ENCODE measurements around the gene EMC10.

Gene EMC10

DNA sequence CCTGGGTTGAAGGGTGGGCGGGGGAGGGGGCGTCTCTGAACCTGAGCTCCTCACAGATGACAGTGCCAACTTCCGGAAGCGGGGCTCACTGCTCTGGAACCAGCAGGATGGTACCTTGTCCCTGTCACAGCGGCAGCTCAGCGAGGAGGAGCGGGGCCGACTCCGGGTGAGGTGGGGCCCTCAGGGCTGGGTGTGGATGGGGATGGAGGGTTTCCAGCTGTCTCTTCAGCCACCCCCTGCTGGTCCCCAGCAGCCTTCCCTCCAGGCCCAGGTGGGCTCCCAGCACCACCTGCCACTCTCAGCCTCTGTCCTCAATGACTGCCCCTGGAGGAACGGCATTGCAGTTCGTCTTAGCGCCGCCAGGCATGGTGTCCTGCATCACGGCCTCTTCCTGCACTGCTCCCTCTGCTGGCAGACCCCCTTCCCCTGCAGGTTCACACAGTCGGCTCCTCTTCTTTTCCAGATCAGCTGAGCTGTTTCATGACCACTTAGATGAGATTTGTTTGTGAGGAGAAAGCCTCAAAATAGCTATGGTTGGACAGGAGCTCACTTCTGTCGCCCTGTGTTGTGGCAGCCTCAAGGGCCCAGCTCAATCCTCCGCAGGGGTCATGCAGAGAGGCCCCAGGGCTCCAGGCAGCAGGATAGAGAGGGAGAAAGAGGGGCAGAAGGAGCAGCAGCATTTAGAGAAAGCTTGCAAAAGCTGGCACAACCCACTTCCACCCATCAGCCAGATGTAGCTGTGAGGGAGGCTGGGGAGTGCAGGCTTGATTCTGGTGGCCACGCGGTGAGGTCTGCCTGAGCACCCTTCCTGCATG lies 2.8 kb downstream of the EMC10 start:
- DNase-seq (ENCODE audit: low spot score) = no peak

- no peak for DNase-seq (ENCODE audit: low spot score)
Observed at GRCh38 chr19:50479761-50480251, 3.5 kb downstream of the EMC10 start.

DNA sequence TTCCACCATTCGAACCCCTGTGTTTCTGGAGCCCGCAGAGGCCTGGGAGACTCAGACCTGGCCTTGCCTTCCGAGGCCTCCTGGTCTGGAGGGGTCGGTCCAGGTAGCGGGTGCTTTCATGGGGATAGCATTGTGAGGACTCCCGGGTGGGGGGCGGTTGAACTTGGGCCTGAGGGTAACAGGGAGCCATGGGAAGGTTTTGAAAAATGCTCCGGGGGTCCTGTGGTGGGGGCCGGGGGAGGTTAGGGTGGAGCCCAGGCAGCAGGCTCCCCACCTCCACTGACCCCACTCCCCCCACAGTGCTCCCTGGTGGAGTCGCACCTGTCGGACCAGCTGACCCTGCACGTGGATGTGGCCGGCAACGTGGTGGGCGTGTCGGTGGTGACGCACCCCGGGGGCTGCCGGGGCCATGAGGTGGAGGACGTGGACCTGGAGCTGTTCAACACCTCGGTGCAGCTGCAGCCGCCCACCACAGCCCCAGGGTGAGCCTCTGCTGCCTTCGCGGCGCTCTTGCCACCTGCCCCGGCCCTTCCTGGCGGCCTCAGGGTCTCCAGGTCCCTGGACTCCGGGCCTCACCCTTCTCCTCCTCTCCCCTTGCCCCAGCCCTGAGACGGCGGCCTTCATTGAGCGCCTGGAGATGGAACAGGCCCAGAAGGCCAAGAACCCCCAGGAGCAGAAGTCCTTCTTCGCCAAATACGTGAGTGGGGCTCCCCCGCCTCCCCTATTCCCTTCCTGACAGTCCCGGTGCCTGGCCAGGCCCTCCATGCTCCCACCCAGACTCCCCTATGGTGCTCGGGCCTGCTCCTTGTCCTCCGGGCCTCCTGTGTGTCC lies 4.2 kb downstream of the EMC10 start:
- DNase-seq (ENCODE audit: low spot score) = no peak

GRCh38 chr19:50481351-50482149 lies 5.2 kb downstream of the EMC10 start:
- DNase-seq (ENCODE audit: low spot score) = no peak

DNA sequence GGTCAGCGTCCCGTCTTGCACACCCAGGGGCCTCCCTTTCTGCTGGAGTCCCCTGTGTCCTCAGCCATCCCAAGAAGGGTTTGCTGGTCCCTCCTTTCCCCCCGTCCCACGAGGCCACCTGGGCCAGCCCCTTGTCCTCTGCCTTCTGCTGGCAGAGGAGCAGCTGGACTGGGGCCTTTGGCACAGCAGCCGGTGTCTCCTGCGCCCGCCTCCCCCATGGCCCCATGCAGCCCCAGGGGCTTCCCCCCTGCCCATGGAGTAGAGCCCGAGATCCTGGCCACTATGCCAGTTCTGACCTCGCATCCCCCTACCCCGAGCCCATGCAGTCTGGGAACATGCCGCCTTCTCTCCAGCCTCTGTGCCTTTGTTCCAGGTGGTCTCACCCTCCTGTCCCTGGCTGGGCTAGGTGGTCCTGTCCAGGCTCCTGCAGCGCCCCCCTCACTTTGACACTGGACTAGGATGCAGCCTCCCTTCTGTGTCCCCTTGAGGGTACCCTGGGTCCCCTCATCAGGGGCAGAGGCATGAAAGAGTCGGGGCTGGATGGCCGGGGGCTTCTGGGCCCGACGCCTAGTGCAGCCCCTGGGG lies 6.1 kb downstream of the EMC10 start:
- no peak for DNase-seq (ENCODE audit: low spot score)

GRCh38 chr19:50482916-50483315 lies 6.6 kb downstream of the EMC10 start:
- no peak for DNase-seq (ENCODE audit: low spot score)

- DNase-seq (ENCODE audit: low spot score) = no peak
Observed at GRCh38 chr19:50485284-50485955, 9.1 kb downstream of the EMC10 start.

DNA sequence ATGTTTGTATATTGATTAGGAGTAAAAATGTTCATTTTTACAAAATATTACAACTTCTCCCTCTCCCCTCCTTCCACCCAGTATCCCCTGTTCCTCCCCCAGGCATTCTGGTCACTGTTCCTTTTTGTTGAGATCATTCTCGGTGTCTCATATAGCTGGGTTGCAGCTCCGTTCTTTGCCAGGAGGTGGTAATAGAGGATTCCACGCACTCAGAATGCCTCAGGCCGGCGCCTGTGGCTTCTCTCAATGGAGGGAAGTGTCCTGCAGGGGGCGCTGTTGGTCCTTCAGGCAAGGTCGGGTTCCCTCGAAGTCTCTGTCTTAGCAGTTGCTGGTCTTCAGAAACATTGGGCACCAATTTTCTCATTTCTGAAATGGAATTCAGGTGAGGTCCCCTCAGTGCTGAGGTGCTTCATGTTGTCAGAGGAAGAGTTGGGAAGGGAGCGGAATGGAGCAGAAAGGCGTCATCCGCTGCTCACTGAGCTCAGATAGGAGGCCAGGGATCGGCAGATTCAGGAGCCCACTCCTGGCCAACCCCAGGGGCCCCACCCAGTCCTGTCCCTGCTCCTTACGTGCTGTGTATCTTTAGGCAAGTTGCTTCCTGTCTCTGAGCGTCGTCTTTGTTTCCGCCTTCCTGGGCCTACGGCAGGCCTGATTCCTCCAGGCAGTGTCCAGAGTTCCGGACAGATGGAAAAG lies 10.7 kb downstream of the EMC10 start:
- peak; percentile 47 for DNase-seq (ENCODE audit: low spot score)

DNA sequence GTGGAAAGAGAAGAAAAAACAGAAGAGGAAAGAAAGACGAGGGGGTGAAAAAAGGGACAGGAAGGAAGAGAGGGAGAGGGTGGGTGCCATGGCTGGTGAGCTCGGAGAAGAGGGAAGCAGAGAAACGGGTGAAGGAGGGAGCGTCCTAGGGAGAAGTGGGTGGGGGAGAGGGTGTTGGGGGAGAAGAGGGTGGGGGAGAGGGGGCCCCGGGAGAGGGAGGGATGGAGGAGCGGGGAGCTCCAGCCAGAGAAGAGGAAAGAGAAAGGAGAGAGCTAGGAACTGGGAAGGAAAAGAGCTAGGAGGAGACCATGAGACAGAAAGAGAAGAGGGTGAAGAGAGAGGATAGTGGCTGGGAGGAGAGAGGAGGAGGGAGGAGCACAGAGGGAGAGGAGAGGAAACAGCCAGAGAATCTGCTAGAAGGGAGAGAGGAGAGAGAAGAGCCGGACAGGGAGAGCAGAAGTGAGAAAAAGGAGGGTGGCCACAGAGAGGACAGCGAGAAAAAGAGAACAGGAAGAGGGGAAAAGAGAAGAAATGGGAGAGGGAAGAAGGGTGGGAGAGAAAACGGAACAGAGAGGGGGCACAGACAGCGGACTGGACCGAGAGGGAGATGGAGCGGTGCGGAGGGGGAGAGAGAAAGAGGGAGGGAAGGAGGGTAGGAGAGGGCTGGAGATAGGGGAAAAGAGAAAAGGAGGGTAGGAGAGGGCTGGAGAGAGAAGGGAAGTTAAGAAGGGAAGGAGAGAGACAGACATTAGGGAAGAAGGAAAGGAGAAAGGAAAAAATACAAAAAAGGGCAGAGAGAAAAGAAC lies 12.3 kb downstream of the EMC10 start:
- DNase-seq (ENCODE audit: low spot score) = no peak

DNA sequence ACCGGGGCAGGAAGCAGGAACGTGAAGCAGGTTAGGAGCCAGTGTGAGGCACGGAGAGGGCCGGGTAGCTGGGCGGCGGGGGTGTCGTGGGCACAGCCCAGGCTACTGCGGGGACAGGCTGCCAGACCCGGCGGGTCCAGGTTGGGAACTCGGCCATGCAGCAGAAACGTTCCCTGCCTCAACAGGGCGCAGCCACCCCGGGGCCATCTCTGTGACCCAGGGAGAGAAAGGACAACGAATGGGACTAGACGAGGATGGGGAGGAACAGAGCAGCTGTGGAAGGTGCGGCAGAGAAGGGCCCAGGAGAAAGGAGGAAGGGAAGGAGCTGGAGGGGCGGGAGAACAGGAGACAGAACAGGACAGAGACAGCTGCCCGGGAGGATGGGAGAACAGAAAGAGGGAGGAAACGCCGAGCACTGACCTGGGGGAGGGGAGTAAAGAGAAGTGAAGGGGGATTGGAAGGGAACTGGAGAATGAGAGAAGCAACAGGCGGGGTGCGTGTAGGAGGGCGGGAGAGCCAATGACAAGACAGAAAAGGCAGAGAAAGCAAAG lies 13.2 kb downstream of the EMC10 start:
- no peak for DNase-seq (ENCODE audit: low spot score)

DNA sequence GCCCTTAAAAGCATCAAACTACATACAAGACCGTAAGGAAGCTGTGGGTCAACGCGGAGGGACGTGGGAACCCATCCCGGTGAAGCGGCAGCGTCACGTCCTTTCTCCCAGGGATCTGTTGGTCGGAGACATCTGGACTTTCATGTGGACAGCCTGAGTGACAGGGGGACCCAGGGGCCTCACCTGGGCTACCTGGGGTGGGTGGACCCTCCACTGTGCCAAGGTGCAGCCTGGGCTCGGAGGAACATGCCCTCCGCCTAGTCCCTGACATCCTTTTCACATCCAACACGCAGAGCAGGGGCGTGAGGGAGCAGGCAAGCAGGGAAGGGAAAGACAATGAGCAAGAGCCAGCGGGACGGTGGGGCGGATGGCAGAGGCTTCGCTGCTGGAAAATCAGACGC lies 14.1 kb downstream of the EMC10 start:
- DNase-seq (ENCODE audit: low spot score) = no peak

DNA sequence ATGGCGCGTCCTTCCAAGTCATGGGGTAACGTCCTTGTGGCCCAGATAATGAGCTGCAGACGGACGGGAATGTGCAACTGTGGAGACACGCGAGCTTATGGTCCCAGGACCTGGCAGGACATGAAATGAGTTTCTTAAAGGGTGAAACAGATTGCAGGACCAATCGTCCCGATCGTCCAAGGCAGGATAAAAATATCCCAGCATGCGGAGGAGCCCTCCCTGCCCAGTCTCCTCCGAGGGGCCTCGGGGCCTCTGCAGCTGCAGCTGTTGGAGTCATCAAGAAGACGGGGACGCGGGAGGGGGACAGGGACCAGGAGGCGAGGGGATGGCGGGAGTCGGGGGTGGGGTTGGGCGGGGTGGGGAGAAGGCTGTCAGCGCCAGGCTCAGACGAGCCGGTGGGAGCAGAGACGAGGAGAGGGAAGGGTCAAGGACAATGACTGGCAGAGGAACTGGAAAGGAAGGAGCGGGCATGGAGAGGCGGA lies 14.7 kb downstream of the EMC10 start:
- no peak for DNase-seq (ENCODE audit: low spot score)

GRCh38 chr19:50492303-50493052 lies 16.2 kb downstream of the EMC10 start:
- no peak for DNase-seq (ENCODE audit: low spot score)

DNA sequence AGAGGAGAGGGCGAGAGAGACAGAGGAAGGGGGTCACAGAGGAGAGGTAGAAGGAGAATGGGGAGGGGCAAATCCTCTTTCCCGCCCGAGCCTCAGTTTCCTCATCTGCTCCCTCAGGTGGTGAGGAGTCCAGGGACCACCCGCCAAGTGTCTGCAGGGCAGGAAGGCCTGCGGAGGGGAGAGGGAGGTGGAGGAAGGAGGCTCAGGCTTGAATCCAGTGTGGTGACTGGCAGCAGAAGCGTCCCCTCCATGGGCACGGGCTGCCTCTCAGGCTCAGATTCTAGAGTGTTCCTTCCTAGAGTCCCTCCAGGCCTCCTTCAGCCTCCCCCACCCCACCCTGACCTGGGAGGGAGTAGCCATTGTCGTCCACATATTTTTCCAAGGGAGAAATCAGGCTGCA lies 16.9 kb downstream of the EMC10 start:
- DNase-seq (ENCODE audit: low spot score) = no peak

DNA sequence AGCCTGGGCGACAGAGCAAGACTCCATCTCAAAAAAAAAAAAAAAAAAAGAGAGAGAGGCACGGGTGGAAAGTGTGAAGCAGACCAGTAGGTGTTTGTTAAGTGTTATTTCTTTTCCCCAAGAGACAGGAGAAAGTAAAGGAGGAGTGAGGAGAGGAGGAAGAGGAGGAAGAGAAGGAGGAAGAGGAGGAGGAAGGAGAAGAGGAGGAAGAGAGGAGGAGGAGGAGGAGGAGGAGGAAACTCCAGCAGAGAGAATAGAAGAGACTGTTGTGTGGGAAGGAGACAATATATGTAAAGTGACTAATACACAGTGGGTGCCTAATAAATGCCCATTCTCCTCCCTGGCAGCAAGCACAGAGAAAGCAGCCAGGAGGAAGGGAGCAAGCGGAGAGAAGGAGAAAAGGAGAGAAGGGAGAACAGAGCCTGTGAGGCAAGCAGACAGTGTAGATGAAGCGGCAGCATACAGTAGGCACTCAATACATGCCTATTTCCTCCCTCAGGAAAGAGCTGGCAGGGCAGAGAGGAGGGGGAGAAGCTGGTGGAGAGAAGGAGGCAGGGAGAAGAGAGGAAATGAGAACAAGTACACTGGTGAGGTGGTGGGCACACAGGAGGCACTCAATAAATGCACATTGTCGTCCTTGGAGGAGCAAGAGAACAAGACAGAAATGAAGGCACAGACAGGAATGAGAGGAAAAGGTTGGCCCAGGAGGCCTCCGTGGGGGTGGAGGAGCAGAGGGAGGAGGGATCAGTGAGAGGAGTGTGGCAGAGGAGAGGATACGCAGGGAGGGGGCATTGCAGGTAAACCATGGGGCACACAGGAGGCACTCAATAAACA lies 18.1 kb downstream of the EMC10 start:
- no peak for DNase-seq (ENCODE audit: low spot score)

- DNase-seq (ENCODE audit: low spot score) = no peak
Observed at GRCh38 chr19:50495020-50495531, 18.8 kb downstream of the EMC10 start.

- peak; percentile 70 for DNase-seq (ENCODE audit: low spot score)
Observed at GRCh38 chr19:50496189-50497021, 20.1 kb downstream of the EMC10 start.
